Measurements from ENCODE around the gene LRMDA.
A peak's percentile ranks its signal among the peaks of the same experiment; 100 is the strongest.

The LRMDA gene

DNA sequence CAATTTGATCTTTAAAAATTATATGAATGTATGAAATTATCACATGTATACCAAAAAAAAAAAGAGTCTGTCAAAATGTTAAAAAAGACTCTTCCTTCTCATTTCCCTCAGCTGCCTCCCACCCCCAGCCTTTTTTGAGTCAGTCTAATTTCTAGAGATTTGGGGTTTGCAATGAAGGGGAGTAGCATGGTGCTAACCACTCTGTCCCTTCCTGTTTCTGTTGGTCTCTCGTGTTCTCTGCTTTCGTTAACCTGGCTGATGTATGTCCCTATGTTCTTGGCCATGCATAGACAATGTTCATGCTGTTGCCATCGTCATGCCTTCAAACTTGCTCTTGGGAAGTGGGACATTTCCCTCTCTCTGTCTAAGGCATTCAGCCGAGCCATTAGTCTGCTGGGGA is 474.1 kb downstream of the LRMDA start:
- no peak for DNase-seq (ENCODE audit: low read depth, low spot score)

DNA sequence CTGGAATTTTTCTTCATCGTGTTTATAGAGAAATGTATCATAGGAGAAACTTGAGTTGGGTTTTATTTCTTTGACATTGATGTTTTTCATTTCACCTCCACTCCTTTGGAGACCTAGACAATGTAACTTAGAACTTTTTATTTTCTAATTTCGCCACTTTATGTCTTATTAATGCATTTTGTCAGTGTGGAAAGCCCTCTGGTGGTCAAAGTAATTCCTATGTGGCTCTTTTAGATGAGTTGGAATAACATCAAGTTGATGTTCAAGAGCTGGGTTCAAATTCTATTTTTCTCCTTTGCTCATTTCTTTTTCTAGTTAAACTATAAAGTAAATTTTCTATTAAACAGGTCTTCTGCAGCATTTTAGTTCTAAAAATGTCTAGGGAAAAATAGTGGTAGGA is 478.6 kb downstream of the LRMDA start:
- DNase-seq (ENCODE audit: low read depth, low spot score) = peak; percentile 33

DNA sequence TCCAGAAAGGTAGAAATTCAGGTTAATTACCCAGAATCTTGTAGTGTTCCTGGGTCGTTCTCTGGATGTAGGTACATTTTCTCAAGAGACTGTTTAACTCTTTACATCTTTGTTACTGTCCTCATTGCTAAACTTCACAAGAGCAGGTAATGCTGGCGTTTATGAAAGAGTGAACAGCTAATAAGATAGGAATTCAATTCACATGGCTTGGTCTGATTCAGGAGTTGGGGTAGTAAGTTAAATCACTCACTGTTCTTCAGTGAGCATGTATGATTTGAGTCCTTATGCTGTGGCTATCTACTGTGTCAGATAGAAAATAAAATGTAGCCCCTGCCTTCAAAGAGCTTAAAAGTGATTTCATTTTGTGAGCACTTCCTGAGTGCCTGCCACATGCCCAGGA is 480.0 kb downstream of the LRMDA start:
- peak; percentile 15 for DNase-seq (ENCODE audit: low read depth, low spot score)

DNA sequence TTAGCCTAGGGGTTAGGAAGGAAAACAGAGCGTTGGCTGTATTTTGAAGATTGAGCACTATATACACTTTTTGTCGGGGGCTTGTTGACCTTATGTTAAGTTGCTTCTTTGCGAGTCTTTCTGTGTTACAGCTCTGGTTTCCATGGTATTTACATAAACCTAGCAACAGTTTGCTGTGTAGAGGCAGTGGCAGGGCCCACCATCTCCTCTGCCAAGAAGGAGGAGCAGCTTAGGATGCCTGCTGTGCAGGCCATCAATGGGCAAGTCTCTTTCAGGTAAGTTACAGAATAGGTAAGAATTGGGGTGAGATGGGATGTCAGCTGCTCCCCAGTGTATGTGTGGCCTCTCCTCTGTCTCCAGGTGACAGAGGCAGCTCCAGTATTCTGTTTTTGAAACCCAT is 485.5 kb downstream of the LRMDA start:
- no peak for DNase-seq (ENCODE audit: low read depth, low spot score)

DNA sequence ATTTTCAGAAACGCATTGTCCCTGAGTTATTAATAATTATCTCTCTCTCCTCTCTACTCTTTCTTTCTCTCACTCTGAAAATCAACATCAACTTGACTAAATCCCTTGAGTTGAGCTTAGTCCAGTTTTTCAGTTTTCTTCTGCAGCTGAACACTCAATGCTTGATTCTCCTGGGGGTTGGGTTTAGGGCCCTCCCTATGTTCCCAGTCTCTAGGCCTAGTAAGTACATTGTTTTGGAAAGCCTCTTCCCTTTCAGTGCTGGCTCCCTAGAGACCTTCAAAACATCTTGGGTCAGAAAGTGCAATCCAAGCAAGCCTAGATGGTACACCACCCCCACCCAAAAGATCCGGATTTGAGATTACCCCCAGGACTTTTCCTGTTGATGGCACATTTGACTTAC is 488.5 kb downstream of the LRMDA start:
- no peak for DNase-seq (ENCODE audit: low read depth, low spot score)

DNA sequence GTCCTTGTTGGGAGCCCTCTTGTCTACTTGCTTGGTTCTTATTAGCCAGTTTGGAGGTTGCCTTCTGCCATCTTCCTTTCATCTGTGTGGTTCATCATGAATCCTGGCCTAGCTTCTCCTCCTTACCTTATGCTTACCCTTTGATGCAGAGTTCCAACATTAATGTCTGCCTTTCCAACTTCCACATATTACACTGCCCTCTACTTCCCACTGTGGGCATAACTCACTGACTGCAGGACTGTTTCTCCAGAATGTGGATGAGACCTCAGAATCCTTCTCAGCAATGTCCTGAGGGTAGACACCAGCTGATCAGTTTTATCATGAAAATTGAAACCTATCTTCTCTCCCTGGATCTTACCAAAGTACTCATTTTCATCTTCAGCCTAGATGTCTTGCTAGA is 491.0 kb downstream of the LRMDA start:
- peak; percentile 8 for DNase-seq (ENCODE audit: low read depth, low spot score)

DNA sequence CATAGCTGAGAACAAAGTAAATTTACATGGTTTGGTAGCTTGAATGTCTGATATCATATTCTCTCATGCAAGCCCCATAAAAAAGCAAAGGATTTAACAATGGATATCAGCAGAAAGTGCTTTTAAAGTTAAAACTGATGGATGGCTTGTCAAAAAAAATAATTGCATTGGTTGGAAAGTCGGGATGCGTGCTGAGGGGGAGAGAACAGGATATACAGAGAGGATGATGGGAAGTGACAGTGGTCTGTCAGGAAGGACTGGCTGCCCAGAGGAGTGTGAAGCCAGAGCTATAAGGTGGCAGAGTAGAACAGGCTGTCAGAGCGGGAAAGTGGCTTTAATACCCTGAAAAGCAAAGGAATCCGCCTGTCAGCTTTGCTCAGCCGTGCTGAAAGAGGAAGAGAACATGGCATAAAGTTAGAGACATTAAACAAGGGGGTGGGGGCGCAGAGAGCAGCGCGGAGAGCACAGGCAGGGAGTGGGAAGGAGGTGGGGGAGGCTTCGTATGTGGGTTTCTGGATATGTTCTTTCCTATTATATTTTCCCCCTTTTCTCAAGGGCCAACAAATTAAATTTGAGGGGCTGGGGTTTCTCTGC is 493.0 kb downstream of the LRMDA start:
- no peak for DNase-seq (ENCODE audit: low read depth, low spot score)

DNA sequence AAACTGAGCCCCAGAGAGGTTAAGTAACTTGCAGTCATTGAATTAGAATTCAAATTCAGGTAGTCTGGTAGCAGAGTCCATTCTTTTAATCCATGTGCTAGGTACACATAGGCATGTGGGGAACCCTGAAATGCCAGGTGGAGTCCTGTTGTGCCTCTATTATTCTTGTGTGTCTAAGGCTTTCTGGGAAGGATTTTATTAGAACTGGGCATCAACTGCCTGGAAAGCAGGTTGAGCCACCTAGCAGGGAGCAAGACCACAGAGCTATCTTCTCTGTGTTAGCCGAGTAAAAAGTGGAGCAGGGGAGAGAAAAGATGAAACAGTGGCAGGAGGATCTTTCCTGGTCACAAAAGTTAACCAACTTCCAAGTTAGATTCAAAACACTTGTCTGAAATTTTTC is 494.6 kb downstream of the LRMDA start:
- DNase-seq (ENCODE audit: low read depth, low spot score) = no peak

DNA sequence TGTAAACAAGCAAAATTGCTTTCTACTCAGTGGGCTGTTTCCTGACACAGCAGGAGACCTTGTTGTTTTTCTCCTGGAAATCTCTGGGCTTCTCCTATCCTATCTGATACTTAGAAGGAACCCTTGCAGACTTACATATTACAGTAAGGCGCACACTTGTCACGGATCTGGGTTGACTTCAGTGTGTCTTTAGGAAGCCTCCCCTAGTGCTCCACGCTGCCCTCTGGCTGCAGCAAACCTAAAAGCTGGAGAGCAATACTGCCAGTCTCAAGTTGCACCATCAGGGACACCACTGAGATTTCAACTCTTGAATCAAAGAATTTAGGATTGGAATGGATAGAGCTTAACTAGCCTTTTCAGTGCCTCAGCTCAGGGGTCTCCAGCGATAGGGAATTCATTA is 495.3 kb downstream of the LRMDA start:
- DNase-seq (ENCODE audit: low read depth, low spot score) = no peak

DNA sequence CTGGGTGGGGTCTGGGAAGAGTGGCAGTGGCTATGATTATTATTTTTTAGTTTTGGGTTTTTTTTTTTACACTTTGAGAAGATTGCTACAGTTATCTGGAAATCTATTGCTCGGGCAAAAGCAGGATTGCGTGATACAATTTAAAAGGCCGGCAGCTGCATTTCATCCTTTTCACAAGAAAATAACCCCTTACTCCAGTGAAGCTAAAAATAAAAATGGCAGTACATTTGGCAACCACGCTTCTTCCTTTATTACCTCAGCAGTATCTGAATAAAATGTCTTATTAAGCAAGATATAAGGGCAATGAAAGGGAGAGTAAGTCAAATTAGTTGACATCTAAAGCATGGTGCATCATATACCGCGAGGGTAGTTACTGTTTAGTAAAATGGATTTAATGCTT is 496.8 kb downstream of the LRMDA start:
- DNase-seq (ENCODE audit: low read depth, low spot score) = no peak

DNA sequence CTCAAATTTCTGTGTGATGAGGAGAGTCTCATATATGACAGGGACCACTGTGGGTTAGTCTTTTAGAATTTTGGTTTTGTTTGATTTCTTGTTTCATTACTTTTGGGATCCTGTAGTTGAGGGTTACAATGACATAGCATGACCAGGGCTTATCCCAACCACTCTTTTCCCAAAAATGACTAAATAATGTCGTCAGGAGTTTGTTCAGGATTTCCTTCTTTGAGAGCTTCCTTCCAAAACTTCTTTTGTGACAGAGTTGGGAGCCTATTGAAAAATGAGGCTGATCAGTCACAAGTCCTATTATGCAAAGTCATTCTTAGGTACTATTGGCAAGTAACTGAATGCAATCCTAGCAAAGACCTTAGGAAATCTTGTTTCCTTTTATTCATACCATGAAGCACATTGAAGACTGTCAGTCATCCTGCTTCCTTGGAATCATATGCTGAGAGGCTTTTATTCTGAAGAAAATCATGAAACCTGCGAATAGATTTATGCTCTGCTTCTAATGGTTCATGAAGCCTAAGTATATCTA is 498.3 kb downstream of the LRMDA start:
- DNase-seq (ENCODE audit: low read depth, low spot score) = no peak

DNA sequence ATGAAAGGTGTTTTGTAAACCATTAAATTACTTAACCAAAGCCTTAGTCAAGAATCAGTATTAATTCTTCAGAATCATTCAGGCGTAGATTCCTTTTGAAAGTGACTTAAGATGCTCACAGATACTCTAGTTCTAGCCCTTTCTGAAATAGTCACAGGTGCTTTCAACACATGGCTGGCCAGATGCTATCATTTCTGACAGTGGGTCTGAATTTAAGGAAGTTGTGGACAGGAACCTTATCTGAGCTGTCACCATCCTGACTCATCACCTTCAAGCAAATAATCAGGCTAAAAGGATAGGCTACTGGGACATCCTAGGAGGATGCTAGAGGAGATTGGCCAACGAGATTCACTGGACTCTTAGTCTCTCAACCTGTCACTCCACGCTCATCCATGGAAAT is 501.5 kb downstream of the LRMDA start:
- no peak for DNase-seq (ENCODE audit: low read depth, low spot score)

DNA sequence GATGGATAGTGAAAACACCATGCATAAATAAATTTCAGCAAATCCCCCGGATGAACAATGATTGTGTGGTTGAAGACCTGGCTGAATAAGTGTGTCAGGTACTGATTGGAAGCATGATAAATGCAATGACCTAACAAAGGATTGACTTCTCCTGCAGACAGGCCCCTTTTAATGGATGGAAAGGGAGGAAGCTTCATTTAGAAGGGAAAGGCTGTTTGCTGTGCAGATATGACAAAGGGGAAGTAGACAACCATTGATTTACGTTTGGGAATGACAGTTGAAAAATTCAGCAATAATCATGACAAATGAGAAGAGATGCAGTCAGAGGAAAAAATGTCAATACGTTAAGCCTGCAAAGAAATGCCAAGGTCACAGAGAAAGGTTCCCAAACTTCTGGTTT is 503.8 kb downstream of the LRMDA start:
- DNase-seq (ENCODE audit: low read depth, low spot score) = no peak

DNA sequence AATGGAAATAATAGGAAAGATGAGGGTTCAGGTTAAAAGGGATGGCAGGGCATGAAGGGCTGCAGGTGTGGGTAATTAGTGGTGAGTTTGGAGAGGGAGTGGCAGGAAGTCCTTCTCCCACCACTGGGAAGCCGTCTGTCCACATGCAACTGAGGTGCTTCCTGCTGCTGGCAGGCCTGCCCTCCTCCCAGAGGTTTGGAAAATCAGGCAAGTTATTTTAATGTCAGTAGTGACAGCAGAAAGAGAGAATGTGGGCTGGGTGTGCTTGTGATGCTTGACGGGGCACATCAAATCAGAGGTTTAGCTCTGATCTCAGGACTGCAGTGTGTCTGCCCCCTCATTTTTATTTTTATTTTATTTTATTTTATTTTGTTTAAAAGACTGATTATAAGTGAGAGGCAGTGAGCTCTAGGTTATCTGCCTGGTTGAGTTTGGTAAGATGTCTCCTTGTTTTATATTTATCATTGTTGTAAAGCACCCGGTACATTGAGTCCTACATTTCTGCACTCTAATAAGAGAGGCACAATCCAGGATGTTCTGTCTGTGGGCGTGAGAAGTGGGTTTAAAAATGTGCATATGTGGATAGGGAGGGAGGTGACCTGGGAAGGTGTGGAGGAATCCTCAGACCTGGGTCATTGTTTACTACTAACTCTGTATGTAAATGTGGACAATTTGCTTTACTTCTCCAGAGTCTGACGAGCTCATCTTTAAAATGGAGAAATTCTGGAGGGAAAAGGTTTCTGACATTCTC is 504.4 kb downstream of the LRMDA start:
- no peak for DNase-seq (ENCODE audit: low read depth, low spot score)

DNA sequence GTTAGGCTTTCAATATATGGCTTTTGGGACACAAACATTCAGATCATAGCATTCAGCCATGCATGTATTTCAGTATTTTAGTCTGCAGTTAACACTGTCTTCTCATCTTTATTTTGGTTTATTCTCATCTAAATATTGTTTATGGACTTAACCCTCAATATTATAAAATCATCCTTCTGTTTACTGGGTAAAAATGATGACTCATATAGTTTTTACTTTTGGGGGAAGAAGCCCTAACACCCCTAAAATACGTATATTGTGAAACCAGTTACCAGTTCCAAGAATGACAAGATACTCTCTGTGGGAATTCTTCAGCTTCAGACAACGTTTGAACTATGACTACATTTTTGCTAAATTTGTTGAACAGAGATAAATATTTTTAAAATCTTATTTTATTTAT is 505.4 kb downstream of the LRMDA start:
- no peak for DNase-seq (ENCODE audit: low read depth, low spot score)

DNA sequence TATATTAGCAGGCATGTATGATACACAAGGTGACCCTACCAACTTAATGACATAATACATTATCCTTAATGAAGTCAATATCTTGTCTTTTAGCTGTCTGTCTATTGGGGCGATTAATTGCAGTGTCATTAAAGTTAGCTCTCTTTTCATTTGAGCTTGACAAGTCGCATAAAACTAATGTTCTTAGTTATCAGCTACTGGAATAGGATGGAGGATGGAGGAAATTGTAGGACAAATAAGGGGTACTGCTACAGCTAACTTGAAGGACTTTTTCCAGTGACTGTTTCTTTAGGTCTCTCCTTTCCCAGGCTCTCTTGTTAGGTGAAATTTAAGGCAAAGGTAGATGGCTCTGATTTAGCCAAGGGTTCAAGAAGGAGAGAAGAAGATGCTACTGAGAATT is 506.4 kb downstream of the LRMDA start:
- no peak for DNase-seq (ENCODE audit: low read depth, low spot score)

DNA sequence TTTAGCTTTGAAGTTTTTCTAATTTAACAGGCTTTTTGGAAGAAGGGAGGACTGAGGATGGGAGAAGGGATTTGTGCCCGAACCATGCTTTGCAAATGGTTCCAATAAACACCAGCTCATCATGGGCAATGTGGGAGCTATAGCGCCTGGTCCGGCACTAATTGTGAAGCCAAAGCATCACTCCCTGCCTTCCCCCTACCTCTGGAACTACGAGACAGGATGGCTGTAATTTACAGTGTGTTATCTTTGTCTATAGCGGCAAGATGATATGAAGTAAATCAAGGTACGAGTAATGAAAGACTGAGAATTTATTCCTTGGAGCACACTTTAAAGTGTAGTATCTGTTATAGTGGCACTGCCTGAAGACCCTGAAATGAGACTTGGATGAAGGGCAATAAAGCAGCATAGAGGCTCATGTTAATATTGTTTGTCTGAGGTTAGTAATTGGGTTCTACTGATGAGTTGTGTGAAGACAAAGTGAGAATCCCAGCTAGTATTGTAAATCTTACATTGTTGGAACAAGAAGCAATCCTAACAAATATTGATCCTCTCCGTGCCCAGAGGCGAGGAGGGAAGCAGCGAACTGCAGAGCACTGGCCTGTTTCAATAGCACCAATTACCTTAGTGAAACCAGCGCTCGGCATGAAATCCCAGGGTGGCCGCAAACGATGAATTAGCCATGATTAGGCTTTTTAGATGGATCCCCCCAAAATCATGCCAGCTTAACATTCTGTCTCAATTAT is 507.1 kb downstream of the LRMDA start:
- no peak for DNase-seq (ENCODE audit: low read depth, low spot score)

DNA sequence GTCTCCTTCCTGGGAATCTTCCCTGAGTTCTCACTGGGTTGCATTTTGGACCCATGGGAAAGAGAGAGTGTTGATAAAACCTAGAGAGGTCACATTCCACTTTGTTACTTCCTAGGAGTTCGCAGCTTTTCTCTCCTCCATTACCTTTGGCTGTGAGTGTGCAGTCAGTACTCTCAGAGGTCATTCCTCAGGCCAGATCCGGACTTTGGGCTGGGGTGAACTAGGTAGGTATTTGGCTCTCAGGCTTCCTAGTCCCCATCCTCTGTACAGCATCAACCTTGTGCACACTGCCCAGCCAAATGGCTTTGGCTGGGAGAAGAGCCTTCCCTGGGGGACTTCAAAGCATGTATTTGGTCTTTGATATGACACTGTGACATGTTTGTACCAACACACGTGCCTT is 508.1 kb downstream of the LRMDA start:
- DNase-seq (ENCODE audit: low read depth, low spot score) = no peak

DNA sequence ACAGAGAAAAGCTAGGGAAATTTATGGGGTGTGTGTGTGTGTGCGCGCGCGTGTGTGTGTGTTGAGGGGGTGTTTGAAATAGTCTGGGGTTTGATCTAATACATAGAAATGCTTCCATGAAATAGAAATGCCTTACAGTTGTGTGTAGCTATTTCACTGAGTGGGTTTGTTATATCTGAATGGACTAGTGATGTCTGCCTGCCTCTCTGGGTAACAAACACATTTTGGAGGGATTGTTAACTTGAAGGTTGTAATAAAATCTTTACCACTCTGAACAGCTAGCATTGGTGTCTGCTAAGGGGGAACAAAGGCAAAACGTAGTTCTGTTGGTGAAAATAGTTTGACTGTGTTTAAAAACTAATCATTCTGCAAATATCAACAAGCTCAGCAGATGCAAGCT is 509.3 kb downstream of the LRMDA start:
- no peak for DNase-seq (ENCODE audit: low read depth, low spot score)

DNA sequence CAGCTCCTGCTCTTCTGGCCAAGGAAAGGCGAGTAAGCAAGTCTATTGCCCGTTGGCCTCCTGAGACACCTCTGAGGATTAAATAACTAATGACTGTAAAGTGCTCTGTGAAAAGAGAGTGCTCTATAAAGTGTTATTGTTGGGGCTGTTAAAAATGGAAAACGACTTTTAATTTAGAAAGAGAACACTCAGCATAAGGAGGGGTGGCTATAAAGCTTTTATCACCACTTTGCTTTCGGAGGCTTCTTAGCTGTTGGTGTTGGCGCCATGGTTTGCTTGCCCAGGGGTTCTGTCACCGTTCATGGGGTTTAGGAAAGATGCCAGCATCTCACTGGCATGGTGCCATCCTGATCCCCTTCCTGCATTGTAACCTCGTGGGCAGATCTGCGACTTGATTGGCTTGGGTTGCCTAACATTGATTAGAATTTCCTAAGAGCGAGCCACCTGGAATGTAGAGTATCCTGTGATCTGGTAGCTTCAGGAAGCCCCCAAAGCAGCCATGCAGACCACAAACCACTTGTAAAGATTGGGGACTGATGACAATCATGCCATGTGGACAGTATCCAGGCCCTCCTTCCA is 509.9 kb downstream of the LRMDA start:
- no peak for DNase-seq (ENCODE audit: low read depth, low spot score)

DNA sequence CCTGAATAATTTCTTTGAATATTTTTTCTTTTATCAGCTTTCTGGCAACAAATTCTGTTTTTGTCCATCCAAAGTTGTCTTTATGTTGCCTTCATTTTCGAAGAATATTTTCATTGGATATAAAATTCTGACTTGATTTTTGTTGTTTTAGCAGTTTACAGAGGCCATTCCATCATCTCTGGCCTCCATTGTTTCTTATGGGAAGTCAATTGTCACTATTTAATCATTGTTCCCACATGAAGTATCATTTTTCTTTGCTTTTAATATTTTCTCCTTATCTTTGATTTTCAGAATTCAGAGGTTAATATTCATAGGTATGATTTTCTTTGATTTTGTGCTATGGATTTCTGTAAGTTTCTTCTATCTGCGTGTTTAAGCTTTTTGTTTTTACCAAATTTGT is 512.6 kb downstream of the LRMDA start:
- no peak for DNase-seq (ENCODE audit: low read depth, low spot score)

DNA sequence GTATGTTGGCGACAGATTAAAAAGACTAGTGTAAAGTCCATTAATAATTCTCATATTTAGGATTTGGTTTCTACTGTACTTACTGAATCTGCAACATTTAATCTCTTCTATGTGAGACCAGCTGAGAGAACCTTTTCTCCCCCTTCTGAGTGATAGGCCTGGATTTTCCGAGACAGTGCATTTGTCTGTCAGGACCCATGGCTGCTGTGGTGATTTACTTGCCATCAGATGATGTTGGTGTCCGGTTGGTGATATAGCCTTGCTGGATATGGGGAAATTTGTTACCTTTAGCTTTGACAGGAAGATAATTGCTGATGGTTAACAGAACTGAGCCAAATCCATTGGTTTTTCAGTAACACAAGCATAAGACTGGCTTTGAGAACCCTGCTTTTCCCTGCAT is 517.2 kb downstream of the LRMDA start:
- no peak for DNase-seq (ENCODE audit: low read depth, low spot score)

Measured in astrocyte of the hippocampus (primary cell).